ENCODE results near the gene ZBP1.

Gene ZBP1

GRCh38 chr20:57598491-57598890, 21.7 kb downstream of the ZBP1 start:
- DNase-seq (ENCODE audit: low read depth in 2 of 2) = no peak

GRCh38 chr20:57598060-57598459, 22.2 kb downstream of the ZBP1 start:
- DNase-seq (ENCODE audit: low read depth in 2 of 2) = no peak

- peak; percentile 56 to 70 for DNase-seq (ENCODE audit: low read depth in 2 of 2)
Measured at GRCh38 chr20:57596998-57597939, 23.0 kb downstream of the ZBP1 start.

GRCh38 chr20:57596358-57596757, 23.9 kb downstream of the ZBP1 start:
- DNase-seq (ENCODE audit: low read depth in 2 of 2) = no peak

GRCh38 chr20:57595041-57596030, 24.9 kb downstream of the ZBP1 start:
- DNase-seq (ENCODE audit: low read depth in 2 of 2) = no peak

- DNase-seq (ENCODE audit: low read depth in 2 of 2) = peak; percentile 35 to 38
Measured at GRCh38 chr20:57594092-57594951, 25.9 kb downstream of the ZBP1 start.

GRCh38 chr20:57593134-57593886, 26.9 kb downstream of the ZBP1 start:
- no peak for DNase-seq (ENCODE audit: low read depth in 2 of 2)

- no peak for DNase-seq (ENCODE audit: low read depth in 2 of 2)
Measured at GRCh38 chr20:57592263-57593092, 27.7 kb downstream of the ZBP1 start.

GRCh38 chr20:57591289-57592229, 28.7 kb downstream of the ZBP1 start:
- DNase-seq (ENCODE audit: low read depth in 2 of 2) = no peak

GRCh38 chr20:57590485-57591288, 29.5 kb downstream of the ZBP1 start:
- DNase-seq (ENCODE audit: low read depth in 2 of 2) = no peak

GRCh38 chr20:57589728-57590484, 30.3 kb downstream of the ZBP1 start:
- DNase-seq (ENCODE audit: low read depth in 2 of 2) = no peak

GRCh38 chr20:57589123-57589727, 31.0 kb downstream of the ZBP1 start:
- DNase-seq (ENCODE audit: low read depth in 2 of 2) = no peak

- DNase-seq (ENCODE audit: low read depth in 2 of 2) = no peak
Measured at GRCh38 chr20:57588596-57588995, 31.6 kb downstream of the ZBP1 start.

- no peak for DNase-seq (ENCODE audit: low read depth in 2 of 2)
Measured at GRCh38 chr20:57587989-57588377, 32.2 kb downstream of the ZBP1 start.

- DNase-seq (ENCODE audit: low read depth in 2 of 2) = no peak
Measured at GRCh38 chr20:57587278-57587988, 32.8 kb downstream of the ZBP1 start.

GRCh38 chr20:57586943-57587277, 33.3 kb downstream of the ZBP1 start:
- DNase-seq (ENCODE audit: low read depth in 2 of 2) = no peak
